ENCODE data around the gene DCBLD2.
"Not testable (repeated sequence)": the region's sequence is repeated elsewhere in the genome, so short reads cannot be mapped to it uniquely, and the experiment has no call there.

DCBLD2 gene

GRCh38 chr3:98890965-98891910 is 10.3 kb downstream of the DCBLD2 start:
- DNase-seq, result no peak

GRCh38 chr3:98890181-98890835 is 11.2 kb downstream of the DCBLD2 start:
- no peak for DNase-seq

GRCh38 chr3:98887684-98888083 is 13.8 kb downstream of the DCBLD2 start:
- DNase-seq, result no peak

GRCh38 chr3:98886525-98886924 is 15.0 kb downstream of the DCBLD2 start:
- no peak for DNase-seq

- no peak for DNase-seq
Observed at GRCh38 chr3:98885851-98886250, 15.6 kb downstream of the DCBLD2 start.

GRCh38 chr3:98884675-98885371 is 16.7 kb downstream of the DCBLD2 start:
- no peak for DNase-seq

- DNase-seq, result not testable (repeated sequence)
Observed at GRCh38 chr3:98882614-98883333, 18.7 kb downstream of the DCBLD2 start.

GRCh38 chr3:98877132-98877531 is 24.4 kb downstream of the DCBLD2 start:
- DNase-seq, result no peak

GRCh38 chr3:98875535-98875934 is 26.0 kb downstream of the DCBLD2 start:
- no peak for DNase-seq

GRCh38 chr3:98874602-98875249 is 26.8 kb downstream of the DCBLD2 start:
- DNase-seq, result no peak

- DNase-seq, result no peak
Observed at GRCh38 chr3:98869391-98869790, 32.1 kb downstream of the DCBLD2 start.

- DNase-seq, result not testable (repeated sequence)
Observed at GRCh38 chr3:98857971-98858370, 43.5 kb downstream of the DCBLD2 start.

GRCh38 chr3:98857258-98857657 is 44.2 kb downstream of the DCBLD2 start:
- DNase-seq, result not testable (repeated sequence)

- no peak for DNase-seq
Observed at GRCh38 chr3:98856724-98857123, 44.8 kb downstream of the DCBLD2 start.

GRCh38 chr3:98855806-98856400 is 45.6 kb downstream of the DCBLD2 start:
- no peak for DNase-seq

GRCh38 chr3:98848108-98848507 is 53.4 kb downstream of the DCBLD2 start:
- no peak for DNase-seq

- DNase-seq, result no peak
Observed at GRCh38 chr3:98846101-98846500, 55.4 kb downstream of the DCBLD2 start.

GRCh38 chr3:98843266-98843959 is 58.1 kb downstream of the DCBLD2 start:
- no peak for DNase-seq

GRCh38 chr3:98839846-98840245 is 61.6 kb downstream of the DCBLD2 start:
- DNase-seq, result no peak

GRCh38 chr3:98831060-98831459 is 70.4 kb downstream of the DCBLD2 start:
- not testable (repeated sequence) for DNase-seq

GRCh38 chr3:98829246-98829832 is 72.2 kb downstream of the DCBLD2 start:
- no peak for DNase-seq

All from GDM1 (cell line).